Stimulated activated CD4-positive, alpha-beta T cell treated with anti-CD3 and anti-CD28 coated beads, Interleukin-1b, Interleukin-23, amount 100 ng/mL, for 48 hours (primary cell): ENCODE results near the gene GLT6D1.

Source experiments
- DNase-seq: peaks from one replicate; pipeline ENCODE4 v3.0.0-alpha.2; 2020

The GLT6D1 gene

GRCh38 chr9:135607401-135608293 lies 31.7 kb downstream of the GLT6D1 start:
- no peak for DNase-seq

- no peak for DNase-seq
Observed at GRCh38 chr9:135606885-135607259, 32.5 kb downstream of the GLT6D1 start.

GRCh38 chr9:135605238-135605781 lies 34.0 kb downstream of the GLT6D1 start:
- DNase-seq, result no peak

GRCh38 chr9:135604437-135605237 lies 34.7 kb downstream of the GLT6D1 start:
- DNase-seq, result no peak

GRCh38 chr9:135602789-135603481 lies 36.4 kb downstream of the GLT6D1 start:
- peak; percentile 54 for DNase-seq

GRCh38 chr9:135601988-135602387 lies 37.4 kb downstream of the GLT6D1 start:
- DNase-seq, result no peak

- DNase-seq, result no peak
Observed at GRCh38 chr9:135600296-135600817, 39.0 kb downstream of the GLT6D1 start.

GRCh38 chr9:135596211-135596610 lies 43.1 kb downstream of the GLT6D1 start:
- no peak for DNase-seq

- DNase-seq, result no peak
Observed at GRCh38 chr9:135592625-135593024, 46.7 kb downstream of the GLT6D1 start.

- DNase-seq, result no peak
Observed at GRCh38 chr9:135592331-135592590, 47.1 kb downstream of the GLT6D1 start.

GRCh38 chr9:135591506-135592330 lies 47.6 kb downstream of the GLT6D1 start:
- no peak for DNase-seq

- DNase-seq, result no peak
Observed at GRCh38 chr9:135590486-135591079, 48.8 kb downstream of the GLT6D1 start.

- DNase-seq, result no peak
Observed at GRCh38 chr9:135589596-135590485, 49.5 kb downstream of the GLT6D1 start.

GRCh38 chr9:135588886-135589595 lies 50.3 kb downstream of the GLT6D1 start:
- no peak for DNase-seq

GRCh38 chr9:135588371-135588770 lies 51.0 kb downstream of the GLT6D1 start:
- no peak for DNase-seq

GRCh38 chr9:135587658-135588057 lies 51.7 kb downstream of the GLT6D1 start:
- DNase-seq, result no peak

GRCh38 chr9:135586601-135587109 lies 52.7 kb downstream of the GLT6D1 start:
- no peak for DNase-seq

- DNase-seq, result no peak
Observed at GRCh38 chr9:135584934-135585333, 54.4 kb downstream of the GLT6D1 start.

- DNase-seq, result no peak
Observed at GRCh38 chr9:135584371-135584770, 55.0 kb downstream of the GLT6D1 start.

GRCh38 chr9:135583688-135584011 lies 55.7 kb downstream of the GLT6D1 start:
- DNase-seq, result no peak
